ENCODE measurements around the gene CLCN6.

CLCN6 gene

DNA sequence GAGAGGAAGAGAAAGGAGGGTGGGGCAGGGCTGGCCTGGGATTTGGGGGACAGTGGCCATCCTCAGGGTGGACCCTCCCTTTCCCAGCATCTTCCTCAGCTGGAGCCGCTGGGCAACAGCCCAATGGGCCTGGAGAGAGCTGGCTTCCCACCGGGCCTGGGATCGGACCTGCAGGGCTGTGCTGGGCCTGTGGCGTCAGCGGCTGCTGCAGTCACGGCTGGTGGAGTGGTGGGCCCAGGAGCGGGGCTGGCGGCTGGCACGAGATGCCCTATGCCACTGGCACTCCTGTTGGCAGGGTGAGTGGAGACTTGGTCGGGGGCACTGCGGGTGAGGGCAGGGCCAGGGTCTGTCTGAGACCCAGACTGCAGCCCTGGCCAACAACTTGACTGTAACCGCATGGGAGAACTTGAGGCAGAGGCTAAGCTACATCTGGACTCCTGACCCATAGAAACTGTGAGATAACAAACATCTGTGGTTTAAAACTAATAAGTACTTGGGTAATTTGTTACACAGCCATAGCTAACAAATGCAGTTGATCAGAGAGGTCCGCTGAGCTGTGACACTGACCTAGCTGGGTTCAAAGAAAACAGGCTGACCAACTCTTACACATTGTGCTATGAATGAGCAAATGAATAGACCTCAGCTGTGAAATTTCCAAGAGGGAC, 26.1 kb upstream of the CLCN6 start:
- DNase-seq: no peak

DNA sequence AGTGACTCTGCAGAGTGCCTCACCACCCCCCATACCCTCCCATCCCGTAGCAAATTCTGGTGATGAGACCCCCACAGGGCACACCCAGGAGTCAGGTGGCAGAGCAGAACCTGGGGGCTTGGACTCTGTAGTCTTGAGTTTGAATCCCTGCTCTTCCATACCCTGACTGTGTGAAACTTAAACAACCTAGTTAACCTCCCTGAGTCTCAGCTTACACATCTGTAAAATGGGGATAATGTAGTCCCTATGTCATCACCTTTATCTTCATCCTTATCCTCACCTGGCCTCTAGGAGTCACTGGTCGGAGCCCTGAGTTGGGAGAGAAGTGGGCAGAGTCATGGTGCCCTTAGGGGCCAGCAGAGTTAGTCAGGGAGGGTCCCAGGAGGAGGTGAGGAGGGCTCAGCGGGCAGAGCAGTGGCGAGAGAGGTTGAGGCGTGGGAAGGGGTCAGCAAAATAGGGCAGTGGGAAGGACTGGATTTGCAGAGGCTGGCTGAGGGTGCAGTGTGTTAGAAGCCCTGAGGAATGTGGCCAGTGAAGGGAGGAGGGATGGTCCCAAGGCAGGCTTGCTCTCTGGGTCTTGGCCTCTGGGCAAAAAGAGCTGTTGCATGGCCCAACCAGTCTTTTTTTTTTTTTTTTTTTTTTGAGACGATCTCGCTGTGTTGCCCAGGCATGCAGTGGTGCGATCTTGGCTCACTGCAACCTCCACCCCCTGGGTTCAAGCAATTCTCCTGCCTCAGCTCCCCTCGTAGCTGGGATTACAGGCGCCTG, 25.4 kb upstream of the CLCN6 start:
- DNase-seq: no peak

DNA sequence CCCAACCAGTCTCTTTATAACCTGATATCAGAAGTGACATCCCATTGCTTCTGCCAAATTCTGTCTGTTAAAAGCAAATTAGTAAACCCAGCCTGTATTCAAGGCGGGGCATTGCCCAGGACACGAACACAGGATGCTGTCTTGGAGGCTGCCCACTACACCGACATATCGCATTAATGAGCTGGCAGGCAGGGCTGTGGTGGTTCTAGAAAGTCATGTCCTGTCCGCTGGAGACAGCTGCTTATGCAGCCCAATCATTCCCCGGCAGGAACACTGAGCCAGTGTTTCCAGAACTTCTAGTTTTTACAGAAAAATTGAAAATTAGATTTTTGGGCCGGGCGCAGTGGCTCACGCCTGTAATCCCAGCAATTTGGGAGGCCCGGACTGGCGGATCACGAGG, 24.7 kb upstream of the CLCN6 start:
- DNase-seq: no peak

DNA sequence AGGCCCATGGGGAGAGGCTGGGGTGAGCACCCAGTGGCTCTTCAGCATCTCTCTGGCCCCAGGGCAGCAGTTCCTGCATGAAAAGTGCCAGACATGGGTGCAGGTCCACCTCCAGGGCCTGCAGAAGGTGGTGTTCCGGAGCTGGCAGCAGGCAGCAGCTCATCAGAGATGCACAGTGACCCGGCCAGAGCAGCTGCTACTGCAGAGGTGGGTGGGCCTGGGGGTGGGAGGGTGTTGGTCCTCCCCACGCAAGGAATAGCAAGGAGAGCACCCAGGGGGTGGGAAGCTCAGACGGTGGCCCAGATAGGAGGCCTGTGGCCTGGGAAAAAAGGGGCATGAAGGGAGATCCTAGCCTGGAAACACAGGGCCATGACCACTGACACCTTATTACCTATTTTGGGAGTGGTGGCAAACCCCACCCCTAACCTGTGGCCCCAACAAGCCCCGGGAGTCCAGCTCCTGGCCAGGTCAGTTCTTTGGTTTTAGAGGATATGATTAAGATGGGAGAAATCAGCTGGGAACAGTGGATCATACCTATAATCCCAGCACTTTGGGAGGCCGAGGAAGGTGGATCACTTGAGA, 23.8 kb upstream of the CLCN6 start:
- no peak for DNase-seq

DNA sequence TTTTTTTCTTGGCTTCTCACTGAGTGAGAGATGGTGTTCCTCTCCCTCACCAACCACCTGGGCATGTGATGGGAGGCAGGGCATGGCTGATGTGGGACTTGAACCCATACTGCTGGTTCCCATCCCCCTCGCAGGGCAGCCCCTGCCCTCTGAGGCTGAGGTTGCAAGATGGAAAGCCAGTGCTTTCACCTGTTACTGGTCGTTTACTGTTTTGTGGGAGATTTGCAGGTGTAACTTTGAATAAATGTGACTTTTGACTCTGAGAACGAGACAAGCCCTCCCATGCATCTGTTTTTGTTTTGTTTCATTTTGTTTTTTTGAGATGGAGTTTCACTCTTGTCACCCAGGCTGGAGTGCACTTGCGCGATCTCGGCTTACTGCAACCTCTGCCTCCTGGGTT, 22.4 kb upstream of the CLCN6 start:
- DNase-seq: no peak

DNA sequence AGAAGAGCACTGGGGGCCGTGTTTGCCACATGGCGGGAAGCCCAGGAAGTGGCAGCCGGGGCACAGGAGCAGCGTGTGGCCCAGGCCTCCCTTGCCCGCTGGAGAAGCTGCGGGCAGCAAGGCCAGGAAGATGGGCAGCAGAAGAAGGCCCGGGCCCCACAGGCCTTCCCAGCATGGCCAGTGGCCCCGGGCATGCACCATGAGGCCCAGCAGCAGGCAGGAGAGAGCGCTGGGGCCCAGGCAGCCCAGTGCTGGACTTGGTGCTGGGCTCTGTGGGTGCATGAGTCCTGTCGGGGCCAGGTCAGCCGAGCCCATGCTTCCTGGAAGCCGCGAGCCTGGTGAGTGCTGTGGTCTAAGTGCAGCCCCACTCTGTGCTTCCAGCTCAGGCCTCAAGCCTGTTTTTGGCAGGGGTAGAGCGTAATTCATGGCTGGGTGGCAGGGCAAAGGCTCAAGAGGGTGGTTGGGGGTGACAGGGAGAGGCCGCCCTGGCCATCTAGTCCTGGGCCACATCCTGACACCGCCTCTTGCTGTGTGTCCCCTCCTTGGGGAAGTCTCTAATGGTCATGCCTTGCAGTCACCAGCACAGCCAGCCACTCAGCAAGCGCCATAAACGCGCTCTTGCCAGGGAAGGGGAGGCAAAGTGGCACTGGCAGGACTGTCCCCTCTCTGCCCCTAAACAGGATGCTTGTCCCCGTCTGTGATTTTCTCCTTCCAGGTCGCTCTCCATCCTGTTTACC, 21.6 kb upstream of the CLCN6 start:
- DNase-seq: no peak

DNA sequence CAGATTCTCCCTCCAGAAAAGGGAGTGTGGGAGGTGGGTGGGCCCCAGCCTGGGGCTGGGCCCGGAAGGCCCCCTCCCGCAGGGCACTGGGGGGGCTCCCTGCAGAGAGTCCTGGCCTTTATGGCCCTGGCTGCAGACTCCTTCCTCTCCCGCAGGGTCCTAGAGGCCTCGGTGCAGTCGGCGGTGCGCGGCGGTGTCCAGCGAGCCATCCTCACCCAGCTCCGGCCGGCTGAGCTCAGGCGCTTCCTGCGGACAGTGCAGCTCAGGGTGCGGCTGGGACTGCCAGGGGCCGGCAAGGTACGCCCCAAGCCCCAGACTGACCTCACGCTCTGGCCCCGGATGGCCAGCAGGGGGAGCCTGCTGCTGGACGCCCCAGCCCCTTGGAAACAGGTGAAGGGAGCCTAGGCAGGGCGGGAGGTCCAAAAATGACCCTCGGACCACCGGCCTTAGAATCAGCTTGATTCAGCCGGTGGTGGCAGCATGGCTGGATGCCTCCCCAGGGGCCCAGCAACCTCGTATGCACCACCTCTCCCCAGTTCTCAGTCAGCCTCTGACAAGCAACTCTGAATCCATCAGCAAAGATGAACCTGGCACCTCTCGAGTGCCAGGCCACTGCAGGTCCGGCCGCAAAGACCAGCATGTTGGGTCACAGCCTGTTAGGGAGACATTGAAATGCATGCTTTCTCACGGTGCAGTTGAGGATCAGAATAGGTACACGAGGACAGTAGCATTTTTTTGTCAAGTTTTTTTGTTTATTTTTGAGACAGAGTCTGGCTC, 20.8 kb upstream of the CLCN6 start:
- no peak for DNase-seq

DNA sequence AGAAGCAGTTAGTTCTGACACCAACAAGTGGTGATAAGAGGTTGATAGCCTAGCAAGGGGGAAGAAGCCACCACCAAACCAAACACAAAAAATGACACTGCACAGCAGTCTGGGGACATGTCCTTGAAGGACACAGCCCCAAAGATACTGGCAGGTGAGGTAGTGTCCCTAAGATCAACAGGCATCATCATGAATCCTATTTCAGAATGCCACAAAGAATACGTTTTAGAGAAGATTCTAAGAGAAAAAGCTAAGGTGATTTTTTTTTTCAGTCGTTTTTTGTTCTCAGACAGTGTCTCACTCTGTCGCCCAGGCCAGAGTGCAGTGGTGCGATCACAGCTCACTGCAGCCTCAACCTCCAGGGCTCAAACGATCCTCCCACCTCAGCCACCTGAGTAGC, 19.8 kb upstream of the CLCN6 start:
- no peak for DNase-seq

DNA sequence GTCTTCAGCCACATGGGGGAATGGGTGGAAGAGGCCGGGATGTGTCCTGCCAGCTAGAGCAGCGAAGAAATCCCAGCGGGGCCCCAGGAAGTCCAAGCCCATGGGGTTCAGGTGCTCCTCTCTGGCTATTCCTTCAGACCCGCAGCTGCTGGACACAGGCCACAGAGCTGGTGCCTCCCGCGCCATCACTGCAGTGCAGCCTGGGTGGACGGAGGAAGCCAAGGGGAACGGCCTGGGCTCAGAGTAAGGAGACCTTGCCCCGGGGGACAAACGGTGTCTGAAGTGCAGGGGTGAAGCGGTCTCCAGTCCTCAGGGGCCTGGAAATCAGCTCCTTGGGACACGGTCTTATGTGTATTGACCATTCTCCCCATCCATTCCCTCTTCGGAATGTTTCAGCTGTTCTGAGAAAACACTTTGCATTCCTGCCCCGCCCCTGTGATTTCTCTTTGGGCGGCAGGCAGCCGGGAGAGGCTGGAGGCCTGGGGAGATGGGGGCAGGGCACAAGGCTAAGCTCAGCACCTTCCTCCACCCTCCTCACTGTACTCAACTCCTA, 18.7 kb upstream of the CLCN6 start:
- no peak for DNase-seq

DNA sequence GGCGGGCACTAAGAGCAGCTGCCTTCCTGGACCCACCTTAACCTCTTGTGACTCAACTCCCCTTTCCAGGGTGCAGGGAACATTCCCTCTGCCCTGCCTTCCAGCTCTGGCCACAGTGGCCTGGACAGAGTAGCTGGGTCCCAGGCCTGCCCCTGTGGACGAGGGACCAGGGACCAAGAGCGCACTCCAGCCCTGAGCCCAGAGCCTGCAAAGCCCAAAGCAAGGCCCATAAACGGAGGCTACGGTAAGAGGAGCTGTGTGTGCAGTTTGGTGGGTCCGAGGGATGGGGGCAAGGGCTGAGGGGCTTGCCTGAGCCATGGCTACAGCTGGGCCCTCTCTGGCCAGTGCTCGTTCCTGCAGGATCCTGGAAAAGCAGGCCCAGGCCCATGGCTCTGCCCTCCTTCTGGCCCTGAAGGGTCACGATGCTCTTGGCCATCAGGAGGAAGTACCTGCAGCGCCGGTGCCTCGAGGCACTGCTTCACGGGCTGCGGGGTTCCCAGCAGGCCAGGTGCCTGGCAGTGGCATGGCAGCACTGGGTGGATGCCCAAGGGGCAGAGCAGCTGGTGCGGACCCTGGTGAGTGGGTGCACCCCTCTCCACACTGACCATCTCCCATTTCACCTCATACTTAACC, 18.1 kb upstream of the CLCN6 start:
- no peak for DNase-seq

DNA sequence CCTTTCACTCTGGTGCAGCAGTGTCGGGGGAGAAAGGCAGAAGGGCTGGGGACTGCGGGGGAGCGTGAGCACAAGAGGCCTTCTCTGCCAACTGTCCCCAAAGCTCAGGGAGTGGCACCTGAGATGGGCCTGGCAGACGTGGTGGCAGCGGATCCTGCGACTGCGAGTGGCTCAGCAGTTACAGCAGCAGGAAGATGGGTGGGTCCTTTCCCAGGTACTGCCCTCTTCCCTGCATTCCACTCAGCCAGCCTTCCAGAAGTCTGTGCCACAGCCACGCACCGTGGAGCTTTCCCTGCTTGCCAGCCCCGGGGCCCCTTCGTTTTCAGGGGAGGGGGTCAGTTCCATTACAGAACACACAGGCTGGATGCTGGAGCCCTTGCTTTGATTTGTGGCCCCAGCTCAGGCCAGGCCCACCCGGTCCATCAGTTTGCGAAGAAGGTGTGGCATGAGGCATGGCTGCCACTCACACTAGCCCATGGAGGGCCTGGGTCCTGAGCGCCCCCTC, 17.4 kb upstream of the CLCN6 start:
- DNase-seq: no peak

DNA sequence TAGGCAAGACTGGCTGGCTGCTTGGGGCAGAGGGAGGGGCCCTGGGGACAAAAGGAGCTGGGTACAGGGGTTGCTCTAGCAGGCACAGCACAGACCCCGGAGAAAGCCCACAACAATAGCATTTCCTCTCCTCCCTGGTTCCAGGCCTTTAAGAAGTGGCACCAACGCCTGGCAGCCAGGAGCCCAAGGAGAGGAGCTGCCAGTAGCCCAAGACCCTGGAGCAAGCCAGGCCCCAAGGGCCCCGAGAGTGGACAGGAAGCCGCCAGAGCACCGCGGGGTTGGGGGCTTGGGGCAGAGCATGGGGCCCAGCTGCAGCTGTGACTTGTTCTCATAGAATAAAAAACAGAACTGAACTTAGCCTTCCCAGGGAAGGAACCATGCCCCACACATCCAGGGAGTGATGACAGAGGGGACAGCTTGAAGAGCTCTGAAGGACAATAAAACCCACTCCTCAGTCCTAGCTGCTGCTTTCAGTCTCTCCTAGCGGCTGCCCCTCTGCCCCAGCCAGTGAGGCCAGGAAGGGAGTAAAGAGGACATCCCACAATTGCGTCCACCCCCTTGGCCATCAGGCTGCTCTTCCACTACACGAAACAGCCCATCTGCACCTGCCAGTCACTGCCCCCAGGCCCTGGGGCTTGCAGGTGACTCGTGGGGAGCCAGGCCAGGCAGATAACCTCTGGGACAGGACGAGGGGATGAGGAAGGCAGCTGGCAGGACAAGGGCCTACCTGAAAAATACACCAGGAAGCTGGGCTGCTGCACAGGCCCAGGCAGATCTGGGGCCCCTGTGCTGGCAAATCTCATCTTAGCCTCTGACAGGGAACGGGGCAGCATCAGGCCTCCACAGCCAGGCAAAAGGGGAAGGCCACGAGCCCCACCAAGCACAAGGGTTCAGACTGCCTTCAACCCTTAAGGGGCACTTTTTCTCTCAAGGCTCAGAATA, 16.6 kb upstream of the CLCN6 start:
- DNase-seq: no peak

DNA sequence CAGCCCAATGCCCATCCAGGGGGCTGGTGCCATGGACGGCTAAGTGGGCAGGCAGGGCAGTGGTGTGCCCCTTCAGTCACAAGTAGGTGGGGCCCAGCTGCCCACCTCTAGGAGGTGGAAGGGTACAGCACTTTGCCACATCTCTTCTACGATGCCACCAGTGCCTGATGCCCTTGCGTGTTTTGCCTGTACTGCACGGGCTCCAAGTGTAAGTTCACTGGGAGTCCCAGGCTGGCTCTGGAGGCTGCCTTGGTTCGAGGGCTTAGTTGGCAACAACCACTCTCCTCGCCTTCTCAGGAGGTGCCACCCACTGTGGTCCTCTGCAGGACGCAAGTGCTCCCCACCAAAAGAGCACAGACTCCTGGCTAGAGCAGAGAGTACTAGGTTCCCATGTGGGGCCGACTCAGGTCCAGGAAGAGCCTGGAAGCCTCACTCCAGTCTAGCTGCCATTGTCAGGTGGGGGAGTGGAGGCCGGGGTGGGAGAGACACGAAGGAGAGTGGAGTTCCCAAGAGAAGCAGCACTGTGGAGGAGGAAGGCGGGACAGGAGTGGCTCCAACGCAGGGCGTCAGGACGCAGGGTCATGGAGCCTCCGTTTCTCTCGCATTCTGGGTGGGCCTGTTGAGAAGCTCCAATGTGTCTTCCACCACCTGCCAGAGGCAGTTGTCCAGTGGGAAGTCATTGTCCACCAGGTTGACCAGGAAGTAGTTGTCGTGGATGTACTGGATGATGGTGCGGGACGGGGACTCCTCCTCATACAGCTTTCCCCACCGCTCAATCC, 15.7 kb upstream of the CLCN6 start:
- no peak for DNase-seq

DNA sequence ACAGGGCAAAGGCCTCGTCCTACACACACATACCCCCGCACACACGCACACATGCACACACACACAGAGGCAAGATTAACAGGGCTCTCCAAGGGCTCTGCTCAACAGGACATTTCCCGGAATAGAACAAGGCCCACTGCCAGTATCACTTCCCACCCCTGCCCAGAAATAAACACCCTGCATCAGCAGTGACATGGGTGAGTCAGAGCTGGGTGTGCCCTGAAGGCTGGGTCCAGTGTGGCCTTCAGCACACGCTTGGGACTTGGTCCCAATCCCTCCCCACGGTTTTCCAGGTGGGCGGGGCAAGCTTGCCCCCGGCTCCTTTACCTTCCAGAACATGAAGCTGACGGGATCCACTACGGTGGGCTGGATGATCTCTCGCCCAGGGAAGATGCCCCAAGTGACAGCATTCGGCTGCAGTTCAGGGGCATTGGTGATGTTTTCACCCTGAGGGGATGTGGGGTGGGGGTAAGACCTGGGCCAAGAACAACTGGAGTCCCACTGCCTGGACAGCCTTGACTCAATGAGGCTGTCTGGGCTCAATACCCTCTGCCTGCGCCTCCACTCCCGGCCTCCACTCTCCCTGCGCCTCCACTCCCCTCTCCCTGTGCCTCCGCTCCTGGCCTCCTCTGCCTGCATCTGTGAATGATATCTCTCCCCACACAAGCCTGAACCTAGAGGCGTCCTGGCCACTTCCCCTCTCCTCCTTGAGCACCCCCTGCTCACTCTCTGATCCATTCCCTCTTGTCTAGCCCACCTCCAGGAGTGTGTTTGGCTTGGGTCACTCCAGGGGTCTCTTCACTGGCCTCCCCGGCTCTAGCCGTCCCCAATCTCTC, 14.9 kb upstream of the CLCN6 start:
- DNase-seq: no peak

DNA sequence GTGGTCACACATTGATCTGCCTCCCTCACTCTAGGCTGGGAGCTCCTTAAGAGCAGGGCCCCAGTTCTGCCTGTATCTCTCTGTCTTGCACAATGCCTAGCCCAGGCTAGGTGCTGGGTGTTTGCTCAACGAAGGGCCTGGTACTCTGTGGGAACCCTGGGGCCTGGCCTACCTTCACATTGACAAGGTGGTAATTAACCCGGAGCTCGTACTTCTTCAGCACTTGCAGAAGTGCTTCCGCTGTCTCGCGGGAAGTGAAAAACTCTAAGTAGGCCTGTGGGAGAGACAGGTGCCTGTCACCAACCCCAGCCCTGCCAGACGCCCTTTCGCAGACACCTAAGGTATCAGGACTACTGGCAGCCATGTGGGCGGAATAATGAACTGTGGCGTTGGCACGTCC, 13.9 kb upstream of the CLCN6 start:
- no peak for DNase-seq

DNA sequence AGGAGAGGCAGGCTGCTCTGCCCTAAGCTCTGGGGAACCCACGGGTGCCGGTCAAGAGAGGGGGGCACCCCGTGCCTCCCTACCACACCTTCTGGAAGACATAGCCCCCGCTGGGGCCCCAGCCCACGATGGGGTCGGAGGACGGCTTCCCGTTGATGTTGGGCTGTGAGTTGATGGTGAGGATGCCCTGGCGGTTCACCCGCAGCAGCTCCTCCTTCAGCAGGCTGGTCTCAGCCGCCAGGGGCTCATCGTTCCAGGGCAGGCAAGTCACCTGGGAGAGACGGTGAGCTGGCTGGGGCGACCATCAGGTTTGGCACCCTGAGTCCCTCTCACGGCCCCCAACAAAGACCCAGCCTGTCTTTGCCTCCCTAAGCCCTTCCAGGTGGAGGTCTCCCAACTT, 12.2 kb upstream of the CLCN6 start:
- DNase-seq: no peak

DNA sequence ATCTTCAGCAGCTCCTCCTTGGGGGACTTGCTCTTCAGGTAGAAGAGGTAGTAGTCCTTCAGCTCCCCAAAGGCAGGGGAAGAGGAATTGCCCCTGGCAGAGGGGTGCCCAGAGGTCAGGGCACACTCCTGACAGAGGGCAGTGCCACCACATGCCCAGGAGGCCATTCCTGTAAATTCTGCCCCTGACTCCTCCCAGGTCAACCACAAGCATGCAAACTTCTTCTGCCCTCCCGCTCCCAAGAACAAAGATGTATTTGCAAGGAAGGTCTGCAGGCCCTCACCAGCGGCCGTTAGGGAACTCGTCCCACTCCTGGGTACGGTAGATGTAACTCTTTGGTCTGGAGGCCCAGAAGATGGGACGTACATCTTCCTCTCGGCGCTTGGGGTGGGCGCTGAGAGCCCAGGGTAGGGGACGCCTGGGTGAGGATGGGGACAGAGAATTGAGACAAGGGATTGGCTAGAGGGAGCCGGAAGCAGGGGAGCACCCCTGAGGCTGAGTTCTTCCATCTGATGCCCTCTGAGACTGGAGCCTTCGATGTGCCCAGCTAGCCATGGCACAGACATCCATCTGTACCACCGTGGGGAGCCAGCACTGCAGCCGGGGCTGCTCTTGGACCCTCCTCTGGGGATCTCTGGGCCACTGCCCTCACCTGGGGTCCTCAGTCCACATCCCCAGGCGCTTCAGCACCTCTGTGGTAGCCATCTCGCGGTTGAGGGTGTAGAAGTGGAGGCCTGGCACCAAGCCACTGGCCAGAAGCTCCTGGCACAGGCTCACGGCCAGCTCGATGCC, 11.3 kb upstream of the CLCN6 start:
- DNase-seq: no peak
